22Rv1 (cell line): Measurements from ENCODE around the gene ACOX3.

Source experiments
- ZFX ChIP-seq: fragments of 450-650 bp; IDR thresholded peaks from 2 replicates; pipeline ENCODE4 v1.6.1; 2017; ENCODE audit warnings: antibody characterized with exemption, borderline replicate concordance
- TF ChIP-seq, protein P1 (sequence below): fragments of 450-650 bp; IDR thresholded peaks from 2 replicates; pipeline ENCODE4 v1.5.1; 2017; ENCODE audit warnings: mild to moderate bottlenecking

DNA sequence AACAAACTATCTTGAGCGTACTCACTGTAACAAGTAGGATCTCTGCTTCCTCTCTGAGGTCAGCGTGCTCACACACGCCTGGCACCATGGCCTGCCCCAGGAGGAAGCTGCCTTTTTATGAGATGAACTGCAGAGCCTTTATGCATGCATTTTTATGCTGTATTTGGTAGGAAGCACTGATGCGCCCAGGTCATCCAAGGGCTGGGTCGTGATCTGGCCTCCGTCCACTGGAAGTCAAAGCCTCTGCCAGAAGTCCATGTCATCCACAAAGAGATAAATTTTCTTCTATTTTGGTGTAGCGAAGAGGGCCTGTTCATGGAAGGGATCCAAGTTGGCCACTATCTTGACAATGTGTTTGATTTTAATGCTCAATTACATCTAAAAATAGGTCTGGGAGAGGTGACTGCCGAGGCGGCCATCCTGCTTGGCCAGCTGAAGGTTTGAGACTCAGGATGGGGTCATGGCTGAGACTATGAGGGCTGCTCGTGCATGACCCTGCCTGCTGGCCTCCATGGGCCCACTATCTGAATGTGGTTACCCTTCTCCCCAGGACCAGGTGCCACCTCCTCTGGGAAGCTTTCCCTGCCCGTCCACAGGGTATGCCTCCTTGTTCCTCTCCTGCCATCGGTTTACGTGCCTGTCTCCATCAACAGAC, 120.7 kb downstream of the ACOX3 start:
- TF ChIP-seq, protein P1, sequence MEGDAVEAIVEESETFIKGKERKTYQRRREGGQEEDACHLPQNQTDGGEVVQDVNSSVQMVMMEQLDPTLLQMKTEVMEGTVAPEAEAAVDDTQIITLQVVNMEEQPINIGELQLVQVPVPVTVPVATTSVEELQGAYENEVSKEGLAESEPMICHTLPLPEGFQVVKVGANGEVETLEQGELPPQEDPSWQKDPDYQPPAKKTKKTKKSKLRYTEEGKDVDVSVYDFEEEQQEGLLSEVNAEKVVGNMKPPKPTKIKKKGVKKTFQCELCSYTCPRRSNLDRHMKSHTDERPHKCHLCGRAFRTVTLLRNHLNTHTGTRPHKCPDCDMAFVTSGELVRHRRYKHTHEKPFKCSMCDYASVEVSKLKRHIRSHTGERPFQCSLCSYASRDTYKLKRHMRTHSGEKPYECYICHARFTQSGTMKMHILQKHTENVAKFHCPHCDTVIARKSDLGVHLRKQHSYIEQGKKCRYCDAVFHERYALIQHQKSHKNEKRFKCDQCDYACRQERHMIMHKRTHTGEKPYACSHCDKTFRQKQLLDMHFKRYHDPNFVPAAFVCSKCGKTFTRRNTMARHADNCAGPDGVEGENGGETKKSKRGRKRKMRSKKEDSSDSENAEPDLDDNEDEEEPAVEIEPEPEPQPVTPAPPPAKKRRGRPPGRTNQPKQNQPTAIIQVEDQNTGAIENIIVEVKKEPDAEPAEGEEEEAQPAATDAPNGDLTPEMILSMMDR, result no peak
- no peak for TF ChIP-seq ZFX
